ENCODE measurements around the gene SNPH.

SNPH gene

DNA sequence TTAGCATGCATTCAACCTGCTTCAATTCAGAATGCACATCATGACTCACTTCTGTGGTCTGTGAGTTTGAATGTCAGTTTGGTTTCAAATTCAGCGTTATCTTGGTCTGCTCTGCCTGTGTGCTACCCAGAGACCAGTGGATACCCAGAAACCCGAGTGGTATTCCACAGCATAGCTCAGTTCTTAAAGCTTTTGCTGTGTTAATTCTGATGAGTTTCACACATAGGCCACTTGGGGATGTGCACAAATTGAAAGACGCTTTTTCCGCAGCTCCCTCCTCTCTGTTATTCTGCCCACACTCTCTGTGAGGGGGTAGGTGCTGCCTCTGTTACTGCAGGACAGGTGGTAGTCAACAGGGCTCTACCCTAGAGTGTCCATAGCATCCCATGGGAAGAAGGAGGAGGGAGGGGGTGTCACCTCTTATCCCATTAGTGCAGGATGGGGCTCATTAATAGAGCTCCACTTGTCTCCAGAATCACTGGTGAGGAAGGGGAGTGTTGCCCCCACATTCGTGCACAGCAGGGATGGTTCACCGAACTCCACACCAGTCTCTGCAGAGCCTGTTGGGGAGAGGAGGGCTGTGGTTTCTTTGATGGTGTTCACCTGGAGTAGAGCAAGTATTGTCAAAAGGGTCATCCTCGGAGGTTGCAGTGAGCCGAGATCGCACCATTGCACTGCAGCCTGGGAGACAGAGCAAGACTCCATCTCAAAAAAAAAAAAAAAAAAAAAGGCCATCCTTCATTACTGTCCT is 92.0 kb downstream of the SNPH start:
- TF ChIP-seq, protein P1, sequence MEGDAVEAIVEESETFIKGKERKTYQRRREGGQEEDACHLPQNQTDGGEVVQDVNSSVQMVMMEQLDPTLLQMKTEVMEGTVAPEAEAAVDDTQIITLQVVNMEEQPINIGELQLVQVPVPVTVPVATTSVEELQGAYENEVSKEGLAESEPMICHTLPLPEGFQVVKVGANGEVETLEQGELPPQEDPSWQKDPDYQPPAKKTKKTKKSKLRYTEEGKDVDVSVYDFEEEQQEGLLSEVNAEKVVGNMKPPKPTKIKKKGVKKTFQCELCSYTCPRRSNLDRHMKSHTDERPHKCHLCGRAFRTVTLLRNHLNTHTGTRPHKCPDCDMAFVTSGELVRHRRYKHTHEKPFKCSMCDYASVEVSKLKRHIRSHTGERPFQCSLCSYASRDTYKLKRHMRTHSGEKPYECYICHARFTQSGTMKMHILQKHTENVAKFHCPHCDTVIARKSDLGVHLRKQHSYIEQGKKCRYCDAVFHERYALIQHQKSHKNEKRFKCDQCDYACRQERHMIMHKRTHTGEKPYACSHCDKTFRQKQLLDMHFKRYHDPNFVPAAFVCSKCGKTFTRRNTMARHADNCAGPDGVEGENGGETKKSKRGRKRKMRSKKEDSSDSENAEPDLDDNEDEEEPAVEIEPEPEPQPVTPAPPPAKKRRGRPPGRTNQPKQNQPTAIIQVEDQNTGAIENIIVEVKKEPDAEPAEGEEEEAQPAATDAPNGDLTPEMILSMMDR (IDR thresholded peaks at IDR 0.05; ENCODE audit: insufficient read depth, low read depth, low read length, missing control alignments), result no peak
- DNase-seq (ENCODE audit: low read depth), result no peak
- no peak overlapping the region for H3K4me3 ChIP-seq (ENCODE audit: low read depth, low read length)
